H1 (cell line): ENCODE results near the gene RPIA. TPM values are rescaled to one million over a fixed set of nuclear protein-coding genes. Genes with fewer than 3 reads are reported as not detected.

Experiments
- CTCF ChIA-PET: fragments of 300-600 bp; sonication (Branson Sonifier 250); formaldehyde crosslinking; loops from one replicate; lab custom pipeline; 2021; ENCODE audit not compliant: partially characterized antibody; lab: Charles Lee
- POLR2A ChIA-PET: fragments of 300-600 bp; sonication (Branson Sonifier 250); formaldehyde crosslinking; loops from one replicate; lab custom pipeline; 2021; ENCODE audit warnings: inconsistent platforms; ENCODE audit not compliant: partially characterized antibody; lab: Charles Lee
- DNase-seq, 2 experiments: peaks; one replicate each; pipeline versions ENCODE4 v3.0.0 to v3.0.0-alpha.2; 2010 to 2022; ENCODE audit warnings: low spot score in 2 of 2, low read depth in 1 of 2, mixed read lengths in 1 of 2
- FAIRE-seq: peaks from 2 replicates; lab custom pipeline; 2011; peaks lifted over from hg19 to GRCh38; lab: Jason Lieb, UNC
- H2AFZ ChIP-seq: 2 replicates; pipeline ENCODE4 v1.8.1; 2012; ENCODE audit warnings: low read length, inconsistent platforms
- H2AK5ac ChIP-seq: 2 replicates; pipeline ENCODE4 v1.6.1; 2013; ENCODE audit warnings: low read depth, low read length
- H2BK120ac ChIP-seq: replicated peaks from 2 replicates; pipeline ENCODE3; 2013; ENCODE audit warnings: low read depth, low read length, inconsistent platforms
- H2BK12ac ChIP-seq: 2 replicates; pipeline ENCODE4 v1.6.1; 2013; ENCODE audit warnings: low read depth, low read length
- H2BK15ac ChIP-seq: 2 replicates; pipeline ENCODE4 v1.6.1; 2013; ENCODE audit warnings: low read length
- H2BK20ac ChIP-seq: 2 replicates; pipeline ENCODE4 v1.6.1; 2013; ENCODE audit warnings: low read length
- H2BK5ac ChIP-seq: 2 replicates; pipeline ENCODE4 v1.6.1; 2013; ENCODE audit warnings: low read depth, low read length
- H3K14ac ChIP-seq: 2 replicates; pipeline ENCODE4 v1.6.1; 2013; ENCODE audit warnings: inconsistent platforms; ENCODE audit not compliant: insufficient read length
- H3K18ac ChIP-seq: 2 replicates; pipeline ENCODE4 v1.6.1; 2013; ENCODE audit warnings: low read length; ENCODE audit errors: extremely low read depth
- H3K23ac ChIP-seq: 2 replicates; pipeline ENCODE4 v1.6.1; 2013; ENCODE audit warnings: inconsistent platforms; ENCODE audit not compliant: insufficient read length
- H3K23me2 ChIP-seq: 2 replicates; pipeline ENCODE4 v1.6.1; 2013; ENCODE audit warnings: low read depth, low read length
- H3K27ac ChIP-seq: 2 replicates; pipeline ENCODE4 v1.6.1; 2011; ENCODE audit warnings: low read depth, low read length, inconsistent platforms
- H3K27me3 ChIP-seq, 4 experiments: replicated peaks in 1 of 4; 1 replicate in 1 of 4; 2 replicates in 3 of 4; pipeline versions ENCODE4 v1.6.1 to v1.8.1; 2011 to 2013; ENCODE audit warnings: low read length in 3 of 4, mild to moderate bottlenecking in 3 of 4, inconsistent platforms in 2 of 4, mixed read lengths in 2 of 4, moderate library complexity in 1 of 4; ENCODE audit not compliant: control insufficient read depth in 3 of 4, insufficient read depth in 3 of 4; ENCODE audit errors: extremely low read depth in 1 of 4
- H3K36me3 ChIP-seq, 4 experiments: 2 replicates each; pipeline versions ENCODE4 v1.6.1 to v1.8.1; 2011 to 2013; ENCODE audit warnings: mild to moderate bottlenecking in 4 of 4, low read length in 3 of 4, moderate library complexity in 2 of 4, control low read depth in 1 of 4, inconsistent platforms in 1 of 4; ENCODE audit not compliant: insufficient read depth in 4 of 4, control insufficient read depth in 2 of 4
- H3K4ac ChIP-seq: replicated peaks from 2 replicates; pipeline ENCODE3; 2013; ENCODE audit warnings: low read length, low read depth, mixed read lengths, inconsistent platforms; ENCODE audit not compliant: insufficient read length
- H3K4me1 ChIP-seq, 4 experiments: replicated peaks in 1 of 4; 1 replicate in 1 of 4; 2 replicates in 3 of 4; pipeline versions ENCODE4 v1.6.1 to v1.8.1; 2011 to 2013; ENCODE audit warnings: low read length in 3 of 4, inconsistent platforms in 2 of 4, mixed read lengths in 1 of 4; ENCODE audit not compliant: insufficient read depth in 4 of 4, control insufficient read depth in 3 of 4
- H3K4me2 ChIP-seq, 2 experiments: 2 replicates each; pipeline versions ENCODE4 v1.6.1 to v1.8.1; 2011 to 2013; ENCODE audit warnings: low read depth in 2 of 2, low read length in 2 of 2, control low read depth in 1 of 2, inconsistent platforms in 1 of 2, mild to moderate bottlenecking in 1 of 2; ENCODE audit not compliant: insufficient read depth in 1 of 2
- H3K4me3 ChIP-seq, 4 experiments: fragments of 200-600, 300-600 bp in 1 of 4; sonication (generic), shearing (Covaris generic), sonication (Bioruptor Twin) in 1 of 4; 2 replicates each; pipeline versions ENCODE4 v1.5.1 to v1.8.1; 2011 to 2016; ENCODE audit warnings: low read length in 4 of 4, low read depth in 3 of 4, control low read depth in 2 of 4, inconsistent platforms in 2 of 4, mild to moderate bottlenecking in 2 of 4, mixed read lengths in 1 of 4, moderate library complexity in 1 of 4; ENCODE audit not compliant: insufficient read depth in 2 of 4; ENCODE audit errors: extremely low read depth in 1 of 4
- H3K56ac ChIP-seq: replicated peaks from 2 replicates; pipeline ENCODE3; 2013; ENCODE audit warnings: low read depth, mild to moderate bottlenecking, mixed read lengths, low read length, inconsistent platforms; ENCODE audit not compliant: insufficient read length
- H3K79me1 ChIP-seq: 2 replicates; pipeline ENCODE4 v1.6.1; 2013; ENCODE audit warnings: low read depth, low read length, control low read depth
- H3K79me2 ChIP-seq, 2 experiments: 2 replicates each; pipeline versions ENCODE4 v1.6.1 to v1.8.1; 2012 to 2013; ENCODE audit warnings: low read length in 2 of 2, mild to moderate bottlenecking in 2 of 2, inconsistent platforms in 1 of 2; ENCODE audit not compliant: insufficient read depth in 2 of 2, control insufficient read depth in 1 of 2
- H3K9ac ChIP-seq, 4 experiments: replicated peaks in 1 of 4; 1 replicate in 1 of 4; 2 replicates in 3 of 4; pipeline versions ENCODE4 v1.6.1 to v1.8.1; 2011 to 2013; ENCODE audit warnings: low read depth in 3 of 4, low read length in 3 of 4, control low read depth in 2 of 4, mild to moderate bottlenecking in 2 of 4, moderate library complexity in 2 of 4, inconsistent platforms in 1 of 4; ENCODE audit errors: extremely low read depth in 1 of 4
- H3K9me3 ChIP-seq, 2 experiments: 2 replicates each; pipeline versions ENCODE4 v1.6.1 to v1.8.1; 2012 to 2013; ENCODE audit warnings: mild to moderate bottlenecking in 2 of 2, moderate library complexity in 2 of 2, control low read depth in 1 of 2, inconsistent platforms in 1 of 2, low read depth in 1 of 2, low read length in 1 of 2, mixed read lengths in 1 of 2; ENCODE audit not compliant: insufficient read depth in 2 of 2
- H4K20me1 ChIP-seq, 2 experiments: replicated peaks in 1 of 2; 2 replicates each; pipeline versions ENCODE3 to v1.8.1; 2011 to 2013; ENCODE audit warnings: inconsistent platforms in 2 of 2, low read length in 2 of 2, mild to moderate bottlenecking in 1 of 2; ENCODE audit not compliant: insufficient read depth in 2 of 2, control insufficient read depth in 1 of 2
- H4K5ac ChIP-seq: 2 replicates; pipeline ENCODE4 v1.6.1; 2013; ENCODE audit warnings: low read length, low read depth, mixed read lengths, inconsistent platforms; ENCODE audit not compliant: insufficient read length
- H4K8ac ChIP-seq: 2 replicates; pipeline ENCODE4 v1.8.0; 2013; ENCODE audit warnings: mild to moderate bottlenecking, moderate library complexity, low read length, inconsistent platforms; ENCODE audit not compliant: insufficient read depth; ENCODE audit errors: extremely low read depth
- H4K91ac ChIP-seq: replicated peaks from 2 replicates; pipeline ENCODE3; 2013; ENCODE audit warnings: low read length, mixed read lengths, inconsistent platforms; ENCODE audit not compliant: insufficient read length
- CREB1 ChIP-seq: IDR thresholded peaks from 2 replicates; pipeline ENCODE4 v1.6.1; 2012; ENCODE audit warnings: inconsistent platforms
- polyA plus RNA-seq, 7 experiments: library from polyadenylated mRNA; depleted of rRNA in 3 of 7; stranded (reverse) in 5 of 7; unstranded in 2 of 7; fragments of >200 nt in 5 of 7; fragments of 200-250 nt in 2 of 7; gene quantifications; 1 replicate in 5 of 7; 2 replicates in 1 of 7; 4 replicates in 1 of 7; pipeline versions ENCODE4 v1.2.1 to v1.2.3, GENCODE V29; 2011 to 2013; ENCODE audit warnings: missing spikeins in 2 of 7, mixed read lengths in 2 of 7
- total RNA-seq: library from RNA; stranded (reverse); fragmentation: NEBNext Ultra II Directional; extraction: Animal tissue kit (Norgen Biotek cat#: 25700); gene quantifications from 2 replicates; pipeline ENCODE4 v1.2.1, GENCODE V29; 2021

Gene RPIA
- total and polyA plus RNA-seq, 2 of the 8 experiments (the other 6 are each of a cell fraction or from before 2014, with no cell fraction given) = 13.1 to 24.0 TPM

GRCh38 chr2:88687384-88687783 is 4.1 kb upstream of the RPIA start:
- Histone ChIP-seq H3K4ac (no peak overlapping the region), H4K5ac (no peak overlapping the region), H3K9me3 (peaks cover 43 to 47% of the 10 kb centered on the region in 2 experiments), H3K23me2 (peaks cover 5% of the 10 kb centered on the region), H2BK20ac (no peak overlapping the region), H4K91ac (no peak overlapping the region), H3K4me1 (peaks cover 0 to 4% (median 0%) of the 10 kb centered on the region in 4 experiments; a peak in 1 of 7 replicates), H4K20me1 (no peaks in the 10 kb centered on the region), H3K9ac (no peak overlapping the region), H2AK5ac (no peak overlapping the region), H4K8ac (no peak overlapping the region), H3K36me3 (peaks cover 0 to 14% (median 0%) of the 10 kb centered on the region in 4 experiments; a peak in 2 of 8 replicates), H3K14ac (no peak overlapping the region), H3K18ac (no peak overlapping the region), H3K79me2 (peaks cover 0 to 8% of the 10 kb centered on the region in 2 experiments; a peak in 2 of 4 replicates), H3K79me1 (no peaks in the 10 kb centered on the region), H3K27me3 (no peaks in the 10 kb centered on the region), H2BK120ac (no peak overlapping the region), H2BK5ac (no peak overlapping the region), H3K4me2 (no peak overlapping the region), H2AFZ (no peak overlapping the region), H3K56ac (no peak overlapping the region), H3K27ac (no peak overlapping the region), H2BK12ac (no peak overlapping the region), H3K23ac (no peak overlapping the region), H2BK15ac (no peak overlapping the region), H3K4me3 (no peak overlapping the region)
- ChIA-PET CTCF (interaction anchor here (1.1 kb wide), 1 partner anchor 496 kb away, joined by 3 read pairs; no protein-coding TSS in a partner anchor), POLR2A (no interaction called here)
- FAIRE-seq (no peak), DNase-seq (no peak)
- no peak for TF ChIP-seq CREB1
